Activated T-helper 9 cell treated with anti-CD3 and anti-CD28 coated beads, Interleukin-2, amount 50 U/mL, for 16 hours (primary cell): ENCODE data around the gene ARRDC4.

ENCODE experiments used
- DNase-seq: peaks from one replicate; pipeline ENCODE4 v3.0.0-alpha.2; 2020; ENCODE audit warnings: low read depth

The ARRDC4 gene, protein sequence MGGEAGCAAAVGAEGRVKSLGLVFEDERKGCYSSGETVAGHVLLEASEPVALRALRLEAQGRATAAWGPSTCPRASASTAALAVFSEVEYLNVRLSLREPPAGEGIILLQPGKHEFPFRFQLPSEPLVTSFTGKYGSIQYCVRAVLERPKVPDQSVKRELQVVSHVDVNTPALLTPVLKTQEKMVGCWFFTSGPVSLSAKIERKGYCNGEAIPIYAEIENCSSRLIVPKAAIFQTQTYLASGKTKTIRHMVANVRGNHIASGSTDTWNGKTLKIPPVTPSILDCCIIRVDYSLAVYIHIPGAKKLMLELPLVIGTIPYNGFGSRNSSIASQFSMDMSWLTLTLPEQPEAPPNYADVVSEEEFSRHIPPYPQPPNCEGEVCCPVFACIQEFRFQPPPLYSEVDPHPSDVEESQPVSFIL

DNA sequence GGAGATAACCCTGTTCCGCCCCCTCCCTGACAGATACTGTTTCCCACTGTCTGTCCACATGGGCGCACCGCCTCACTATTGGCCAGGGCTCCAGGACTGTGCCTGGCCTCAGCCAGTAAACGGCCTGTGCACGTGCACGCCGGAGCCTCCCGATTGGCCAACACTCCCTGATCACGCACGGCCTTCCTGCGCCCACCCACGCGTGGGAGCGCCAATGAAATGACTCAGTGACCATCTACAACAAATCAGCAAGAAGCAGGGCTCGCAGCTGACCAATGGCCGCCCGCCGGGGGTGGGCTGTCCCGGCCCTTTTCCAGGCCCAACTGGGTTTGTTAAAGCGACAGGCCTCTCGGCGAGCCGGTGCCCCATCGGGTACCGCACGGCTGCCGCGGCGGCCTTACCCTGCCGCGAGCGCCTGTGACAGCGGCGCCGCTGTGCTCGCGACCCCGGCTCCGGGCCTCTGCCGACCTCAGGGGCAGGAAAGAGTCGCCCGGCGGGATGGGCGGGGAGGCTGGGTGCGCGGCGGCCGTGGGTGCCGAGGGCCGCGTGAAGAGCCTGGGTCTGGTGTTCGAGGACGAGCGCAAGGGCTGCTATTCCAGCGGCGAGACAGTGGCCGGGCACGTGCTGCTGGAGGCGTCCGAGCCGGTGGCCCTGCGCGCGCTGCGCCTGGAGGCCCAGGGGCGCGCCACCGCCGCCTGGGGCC, at the start of gene ARRDC4:
ARRDC4 (plus strand) TSS at position 340 of the 703 bp plus-strand sequence; CDS start at position 499, 159 bp downstream.
- DNase-seq = peak; percentile 90

DNA sequence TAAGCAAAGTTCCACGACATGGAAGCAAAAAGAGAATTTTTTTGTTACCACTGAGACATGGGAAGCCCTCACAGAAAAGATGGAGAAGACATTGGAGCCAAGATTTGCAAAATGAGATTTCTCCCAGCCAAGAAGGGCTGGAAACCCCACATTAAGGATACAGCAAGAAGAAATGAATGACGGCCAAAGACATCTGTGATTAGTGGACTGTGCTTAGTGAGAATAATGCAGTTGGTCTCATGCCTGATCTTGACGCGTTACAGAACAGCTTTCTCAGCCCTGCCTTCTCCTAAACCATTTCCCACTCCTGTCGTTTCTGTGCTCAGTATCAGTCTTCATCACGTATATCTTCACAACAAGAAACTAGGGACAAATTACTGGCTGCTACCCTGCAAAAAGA, 45.8 kb upstream of the ARRDC4 start:
- no peak for DNase-seq

DNA sequence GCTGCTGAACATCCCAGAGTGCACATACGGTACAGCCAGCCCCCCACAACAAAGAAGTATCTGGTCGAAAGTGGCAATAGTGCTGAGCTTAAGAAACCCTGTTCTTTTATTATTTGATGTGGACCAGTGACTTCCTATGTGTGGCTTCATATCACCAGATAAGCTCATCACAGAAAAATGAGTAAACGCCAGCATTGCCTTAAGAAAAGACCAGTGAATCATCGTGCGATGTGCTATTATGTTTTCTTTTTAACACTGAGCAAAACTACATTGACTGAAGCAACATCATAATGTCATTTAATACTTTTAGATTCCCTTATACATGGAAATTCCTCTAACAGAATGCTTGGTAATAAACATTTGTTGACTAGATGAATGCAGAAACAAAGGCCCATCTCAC, 45.2 kb upstream of the ARRDC4 start:
- DNase-seq = no peak

DNA sequence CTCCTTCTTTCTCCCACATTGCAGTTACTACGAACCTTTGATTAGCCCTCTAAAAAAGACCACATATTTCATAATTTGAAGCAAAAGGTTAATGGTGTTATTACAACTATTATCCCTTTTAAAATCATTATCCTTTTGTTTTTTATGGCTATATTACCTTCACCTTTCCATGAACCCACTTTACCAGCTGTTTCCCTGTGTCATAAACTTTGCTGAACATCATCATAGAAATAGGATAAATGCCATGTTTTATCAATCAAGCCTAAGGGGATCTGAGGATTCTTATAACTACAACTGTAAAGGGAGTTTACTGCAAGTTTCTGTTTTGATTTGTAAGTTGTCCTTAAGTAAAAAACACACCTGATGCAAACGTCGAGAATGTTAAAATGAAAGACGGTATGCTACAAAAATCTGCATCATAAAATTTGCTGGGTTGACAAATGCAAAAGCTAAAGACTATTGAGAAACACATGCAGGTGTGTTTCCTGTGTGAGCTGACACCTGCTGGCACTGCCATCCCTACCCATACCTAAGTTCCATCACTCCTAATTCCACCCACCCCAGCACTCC, 39.1 kb upstream of the ARRDC4 start:
- no peak for DNase-seq

DNA sequence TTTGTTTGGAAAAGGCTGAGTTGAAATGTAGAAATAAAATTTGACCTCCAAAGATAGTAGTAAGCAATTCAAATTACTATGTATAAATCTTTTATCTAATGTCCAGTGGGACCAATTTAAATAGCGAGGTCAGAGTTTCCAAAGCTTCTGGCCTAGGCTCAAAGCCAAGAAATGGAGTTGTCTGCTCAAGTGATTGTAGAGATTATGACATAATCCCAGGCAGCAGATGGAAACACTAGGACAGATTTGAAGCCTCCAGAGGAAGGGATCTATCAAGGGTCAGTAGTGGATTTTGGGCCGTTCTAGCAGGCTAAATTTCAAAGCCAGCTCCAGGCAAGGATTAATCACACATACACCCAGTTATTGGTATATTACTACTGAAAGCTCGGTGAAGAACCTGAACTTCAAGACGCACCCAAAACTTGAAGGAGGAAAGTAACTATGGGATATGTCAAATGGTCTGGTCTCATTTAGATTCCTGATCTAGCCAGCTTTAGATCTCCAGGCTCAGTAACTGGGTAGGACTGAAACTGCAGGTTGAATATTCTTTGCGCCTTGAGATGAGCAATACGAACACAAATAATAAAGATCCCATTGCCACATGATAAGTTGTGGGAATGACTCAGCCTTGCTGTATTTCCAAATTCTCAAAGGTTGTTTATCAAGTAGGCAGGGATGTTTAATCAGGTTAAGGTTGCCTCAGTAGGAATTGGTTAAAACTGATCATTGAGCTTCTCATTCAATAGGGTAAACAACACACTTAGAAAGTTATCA, 30.9 kb upstream of the ARRDC4 start:
- DNase-seq = no peak

DNA sequence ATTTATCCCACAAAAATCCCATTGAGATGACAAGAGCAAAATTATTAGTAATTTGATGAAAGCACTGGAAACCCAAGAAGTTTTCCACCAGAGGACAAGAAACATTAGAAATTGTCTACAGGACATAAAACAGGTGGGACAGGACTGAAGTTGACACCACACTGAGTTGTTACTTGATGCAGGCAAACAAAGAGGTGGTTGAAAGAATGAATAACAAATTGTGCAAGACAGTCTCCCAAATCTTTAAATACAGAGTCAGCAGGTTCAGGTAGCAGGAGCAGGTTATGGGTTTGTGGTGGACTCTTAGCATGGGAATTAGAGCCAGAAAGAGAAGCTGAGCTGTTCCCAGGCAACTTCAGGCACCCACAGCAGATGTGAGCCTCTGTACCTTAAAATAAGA, 30.3 kb upstream of the ARRDC4 start:
- DNase-seq = no peak

DNA sequence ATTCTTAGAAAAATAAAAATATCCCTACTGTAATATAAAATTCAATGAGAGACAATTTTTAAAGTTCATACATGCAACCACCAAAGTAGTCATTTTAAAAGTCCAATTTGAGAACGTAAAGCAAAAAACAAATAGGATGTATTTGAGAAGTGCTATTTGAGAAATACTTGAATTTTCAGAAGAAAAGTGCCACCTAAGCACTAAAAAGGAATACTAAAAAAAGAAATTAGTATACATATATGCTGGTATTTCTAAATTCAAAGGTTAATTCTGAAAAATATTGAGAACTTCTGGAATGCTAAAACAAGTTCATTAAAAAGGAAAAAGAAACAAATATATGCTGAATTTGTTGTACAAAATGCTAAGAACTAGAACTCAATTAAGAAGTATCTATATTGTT, 29.2 kb upstream of the ARRDC4 start:
- no peak for DNase-seq

DNA sequence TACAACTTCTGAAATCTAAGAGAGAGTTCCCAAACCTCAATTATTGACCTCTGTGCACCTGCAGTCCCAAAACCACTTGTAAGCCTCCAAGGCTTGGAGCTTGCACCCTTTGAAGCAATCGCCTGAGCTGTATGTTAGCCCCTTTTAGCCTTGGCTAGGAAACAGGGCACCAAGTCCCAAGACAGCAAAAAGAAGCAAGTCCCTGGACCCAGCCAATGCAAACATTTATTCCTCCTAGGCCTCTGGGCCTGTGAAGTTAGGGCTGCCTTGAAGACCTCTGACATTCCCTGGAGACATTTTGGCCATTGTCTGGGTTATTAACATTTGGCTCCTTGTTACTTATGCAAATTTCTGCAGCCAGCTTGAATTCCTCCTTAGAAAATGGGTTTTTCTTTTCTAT, 26.9 kb upstream of the ARRDC4 start:
- no peak for DNase-seq

DNA sequence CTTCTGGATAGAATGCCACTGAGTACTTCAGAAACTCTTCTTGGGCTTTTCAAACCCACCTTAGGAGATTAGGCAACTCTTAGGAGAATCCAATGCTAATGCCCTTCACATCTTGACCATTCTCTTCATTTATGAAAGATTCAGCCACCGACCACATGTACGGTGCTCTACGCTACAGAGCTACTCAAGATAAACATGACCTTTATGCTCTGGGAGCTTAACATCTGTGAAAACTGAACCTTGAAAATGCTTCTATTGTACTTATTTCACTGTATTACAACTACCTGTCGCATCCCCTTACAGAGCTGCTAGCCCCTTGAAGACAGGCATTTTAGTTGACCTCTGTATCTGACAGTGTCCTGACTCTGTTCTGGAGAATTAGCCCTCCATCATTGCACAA, 19.5 kb upstream of the ARRDC4 start:
- DNase-seq = no peak

DNA sequence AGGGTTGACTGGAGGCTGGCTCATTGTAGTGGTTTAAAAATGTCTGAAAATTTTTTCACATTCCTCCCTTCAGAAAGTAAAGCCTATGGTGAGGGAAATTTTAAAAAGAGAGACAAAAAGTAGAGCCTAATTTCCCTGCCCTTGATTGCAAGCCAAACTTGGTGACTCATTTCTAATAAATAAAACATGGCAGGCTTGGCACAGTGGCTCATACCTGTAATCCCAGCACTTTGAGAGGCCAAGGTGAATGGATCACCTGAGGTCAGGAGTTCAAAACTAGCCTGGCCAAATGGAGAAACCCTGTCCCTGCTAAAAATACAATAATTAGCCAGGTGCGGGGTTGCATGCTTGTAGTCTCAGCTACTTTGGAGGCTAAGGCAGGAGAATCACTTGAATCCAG, 18.9 kb upstream of the ARRDC4 start:
- DNase-seq = no peak

DNA sequence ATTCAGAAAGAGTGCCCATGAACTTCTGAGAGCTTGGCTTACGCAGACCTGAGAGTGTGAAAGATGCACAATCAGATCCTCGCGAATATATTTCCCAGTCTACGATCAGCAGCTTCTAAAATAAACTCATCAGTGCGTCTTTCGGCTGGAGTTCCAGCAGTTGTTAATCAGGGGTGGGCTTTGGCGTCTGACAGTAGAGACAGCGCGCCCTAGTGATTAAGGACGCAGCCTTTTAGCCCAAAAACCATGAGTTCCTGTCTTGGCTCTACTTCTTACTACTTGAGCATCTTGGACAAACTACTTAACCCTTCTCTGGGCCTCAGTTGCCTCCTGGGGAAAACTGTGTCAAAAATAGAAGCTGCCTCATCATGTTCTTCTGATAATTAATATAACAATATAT, 15.8 kb upstream of the ARRDC4 start:
- DNase-seq = no peak

DNA sequence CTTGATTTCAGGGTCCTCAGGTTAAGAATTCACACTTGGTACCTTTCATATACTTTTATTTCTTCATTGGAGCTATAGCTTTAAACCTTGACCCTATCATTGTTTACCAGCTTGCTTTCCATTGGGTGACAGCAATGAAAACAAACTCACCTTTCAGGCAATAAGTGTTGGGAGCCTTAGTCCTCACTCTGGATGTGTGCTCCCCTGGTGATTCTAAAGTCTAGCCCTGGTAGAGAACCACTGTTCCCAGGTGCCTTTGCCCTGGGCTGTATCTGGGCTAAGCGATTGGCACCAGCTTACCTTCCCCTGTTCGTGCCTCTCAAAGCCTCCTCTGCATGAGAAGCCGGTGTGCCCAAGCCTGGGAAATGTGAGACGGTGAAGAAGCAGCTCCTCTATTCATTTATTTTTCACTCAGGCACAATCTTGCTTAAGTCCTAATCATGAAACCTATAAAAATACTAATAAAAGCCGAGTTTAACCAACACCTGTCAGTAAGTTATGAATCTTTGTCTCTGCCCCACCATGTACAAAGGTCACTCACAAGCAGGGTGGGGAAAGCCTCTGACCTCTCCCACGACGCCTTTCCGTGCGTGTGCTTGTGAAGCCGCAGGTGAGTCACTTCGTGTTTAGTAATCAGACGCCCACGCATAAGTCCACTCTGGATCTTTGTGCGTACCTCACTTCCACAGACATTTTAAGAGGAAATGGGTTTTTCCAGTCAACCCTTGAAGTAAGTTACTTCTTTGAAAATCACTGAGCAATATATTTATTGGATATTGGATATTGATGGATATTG, 12.8 kb upstream of the ARRDC4 start:
- DNase-seq = no peak

DNA sequence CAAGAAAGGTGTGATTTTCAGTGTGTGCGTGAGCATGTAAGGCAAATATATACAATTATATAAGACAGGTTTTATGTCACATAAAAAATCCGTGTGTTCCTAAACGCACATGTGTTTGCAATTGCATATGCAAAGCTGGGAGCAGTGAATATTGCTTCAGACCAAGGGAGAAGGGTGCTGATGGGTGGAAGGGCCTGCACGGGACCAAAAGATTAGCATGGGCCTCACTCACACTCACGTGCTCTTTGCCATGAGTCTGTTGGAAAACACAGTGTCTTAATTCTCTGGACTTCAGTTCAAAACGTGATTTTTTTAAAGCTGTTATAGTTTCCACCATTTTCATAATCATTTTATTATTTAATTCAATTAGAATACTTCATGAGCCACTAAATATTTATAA, 7.2 kb upstream of the ARRDC4 start:
- DNase-seq = no peak

DNA sequence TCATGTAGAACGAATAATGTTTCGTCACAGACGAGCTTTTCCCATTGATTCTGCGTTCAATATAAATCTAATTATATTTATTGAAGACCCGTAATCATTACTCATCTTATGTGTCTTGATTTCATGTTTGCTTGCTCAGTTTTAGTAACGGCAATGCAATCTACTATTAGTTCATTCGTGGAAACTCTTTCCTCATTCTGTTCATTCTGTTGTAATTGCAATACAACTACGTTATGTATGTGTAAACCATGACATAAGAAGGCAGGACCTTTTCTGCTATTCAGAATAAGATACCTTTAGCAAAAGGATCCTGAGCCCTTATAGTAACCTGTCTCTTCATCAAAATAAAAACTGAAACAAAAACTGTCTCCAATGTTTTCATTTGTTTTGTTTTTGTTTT, 6.8 kb upstream of the ARRDC4 start:
- DNase-seq = no peak

DNA sequence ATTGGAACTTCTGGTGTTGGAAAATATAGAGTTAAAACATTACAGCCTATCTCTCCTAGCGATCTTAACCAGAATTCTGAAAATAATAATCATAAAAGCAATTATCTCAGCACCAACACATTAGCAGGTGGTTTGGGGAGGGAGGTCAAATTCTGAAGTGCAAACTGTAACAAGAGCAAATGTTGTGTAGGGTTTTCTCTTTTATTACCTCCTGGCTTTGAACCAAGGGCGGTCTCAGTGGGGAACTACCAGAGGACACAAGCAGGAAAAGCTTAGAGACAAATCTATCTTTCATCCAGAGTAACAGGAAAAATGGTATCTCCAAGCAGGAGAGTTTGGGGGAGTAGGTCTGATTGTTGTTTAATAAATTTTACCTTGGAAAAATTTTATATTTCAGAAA, 5.5 kb upstream of the ARRDC4 start:
- DNase-seq = no peak

DNA sequence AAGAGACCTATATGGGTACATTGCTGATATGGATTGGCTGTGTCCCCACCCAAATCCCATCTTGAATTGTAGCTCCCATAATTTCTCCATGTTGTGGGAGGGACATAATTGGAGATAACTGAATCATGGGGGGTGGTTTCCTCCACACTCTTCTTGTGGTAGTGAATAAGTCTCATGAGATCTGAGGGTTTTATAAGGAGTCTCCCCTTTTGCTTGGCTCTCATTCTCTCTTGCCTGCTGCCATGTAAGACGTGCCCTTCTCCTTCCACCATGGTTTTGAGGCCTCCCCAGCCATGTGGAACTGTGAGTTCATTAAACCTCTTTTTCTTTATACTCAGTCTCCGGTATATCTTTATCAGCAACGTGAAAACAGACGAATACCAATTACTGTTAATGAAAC, 5.0 kb upstream of the ARRDC4 start:
- no peak for DNase-seq

DNA sequence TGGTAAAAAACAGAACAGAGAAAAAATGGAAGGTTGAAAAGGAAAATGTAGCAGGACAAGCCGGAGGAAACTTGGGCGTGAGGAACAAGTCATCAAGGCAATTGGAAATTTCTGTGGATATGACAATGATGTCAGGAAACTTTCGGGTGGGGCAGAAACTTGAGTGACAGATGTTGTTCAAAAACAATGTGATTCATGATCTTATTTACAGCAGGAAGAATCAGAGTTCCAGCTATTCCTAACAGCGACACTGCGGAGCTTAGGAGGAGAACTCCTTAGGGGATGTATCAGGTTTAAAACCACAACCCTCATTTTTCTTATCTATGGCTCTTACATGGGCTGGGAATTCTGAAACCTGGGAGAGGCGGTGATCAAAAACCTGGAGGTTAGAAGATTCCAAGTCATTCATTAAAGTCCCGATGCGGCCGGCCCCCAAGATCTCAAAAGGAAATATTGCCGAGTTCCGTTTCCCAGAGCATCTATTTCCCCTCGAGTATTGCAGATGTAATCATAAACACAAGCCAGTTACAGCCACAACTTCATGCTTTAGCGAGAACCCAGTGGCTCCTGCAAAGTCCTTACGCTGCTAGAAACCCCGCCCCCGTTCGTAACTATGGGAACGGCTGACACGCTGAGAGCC, 659 bp upstream of the ARRDC4 start:
- no peak for DNase-seq

DNA sequence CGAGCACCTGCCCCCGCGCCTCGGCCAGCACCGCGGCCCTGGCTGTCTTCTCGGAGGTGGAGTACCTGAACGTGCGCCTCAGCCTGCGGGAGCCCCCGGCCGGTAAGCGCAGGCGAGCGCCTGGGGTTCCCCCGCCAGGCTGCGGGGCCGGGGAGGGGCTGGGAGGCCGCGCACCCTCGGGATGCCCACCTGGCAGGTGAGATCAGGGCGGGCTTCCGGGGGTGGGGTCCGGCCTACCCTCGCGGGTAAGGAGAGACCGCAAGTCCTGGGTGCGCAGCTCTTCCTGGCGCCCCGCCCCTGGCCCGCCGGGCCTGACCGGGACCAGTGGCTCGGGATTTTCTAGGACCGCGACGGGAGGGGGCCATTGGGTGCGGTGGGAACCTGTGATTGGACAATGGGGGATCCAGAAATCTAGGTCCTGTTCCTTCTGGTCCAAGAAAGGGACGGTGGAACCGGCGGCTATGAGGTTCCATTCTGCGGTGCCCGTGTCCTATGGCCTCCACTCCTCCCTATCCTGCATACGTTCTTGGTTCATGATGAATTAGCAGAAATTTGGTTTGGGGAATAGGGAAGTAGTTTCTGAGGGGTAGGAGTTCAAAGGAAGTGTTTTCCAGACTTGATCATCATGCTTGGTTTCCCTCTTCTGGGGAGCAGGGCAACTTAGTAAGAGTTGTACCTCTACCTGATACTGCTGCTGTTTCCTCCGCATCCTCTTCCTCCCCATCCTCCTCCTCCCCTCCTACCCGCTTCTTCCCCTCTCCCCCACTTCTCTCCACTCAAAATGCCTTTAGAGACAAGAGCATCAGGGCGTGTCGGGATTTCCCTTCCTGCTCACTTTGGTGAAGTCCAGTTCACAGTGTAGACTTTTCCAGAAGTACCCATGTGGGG, 808 bp downstream of the ARRDC4 start:
- no peak for DNase-seq

DNA sequence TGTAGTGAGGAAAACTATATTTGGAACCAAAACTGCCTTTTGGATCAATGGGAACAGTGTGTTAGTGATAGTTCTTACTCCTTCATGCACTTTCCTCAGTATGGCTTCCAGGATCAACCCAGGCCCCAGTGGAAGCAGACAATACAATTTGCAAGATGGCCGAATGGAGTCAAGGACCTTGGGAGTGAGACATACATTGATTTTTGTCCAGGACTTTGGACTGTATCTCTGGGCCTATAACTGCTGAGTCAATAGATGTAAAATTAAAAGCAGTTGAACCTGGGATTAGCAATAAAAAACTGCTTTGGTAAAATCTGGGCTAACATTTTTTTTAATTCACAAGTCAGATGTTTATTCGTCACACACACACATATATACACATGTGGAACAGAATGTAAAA, 1.8 kb downstream of the ARRDC4 start:
- no peak for DNase-seq

DNA sequence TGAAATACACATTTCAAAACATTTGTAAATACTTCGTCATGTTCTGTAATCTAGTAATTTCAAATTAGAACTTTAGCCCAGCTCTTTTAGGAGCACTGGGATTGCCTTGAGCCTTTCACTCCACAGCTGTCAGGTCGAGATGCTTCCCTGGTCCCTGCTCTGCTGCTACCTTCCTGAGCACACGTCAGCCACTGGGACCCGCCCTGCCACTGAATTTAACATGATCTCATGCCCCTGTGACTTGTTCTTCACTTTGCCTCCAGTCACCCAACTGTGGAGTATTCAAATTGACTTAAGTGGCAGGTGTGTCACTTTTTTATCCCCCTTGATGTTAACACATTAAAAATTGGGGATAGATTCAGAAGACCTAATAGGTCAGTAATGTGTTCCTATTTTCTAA, 3.3 kb downstream of the ARRDC4 start:
- no peak for DNase-seq
